MCF 10A (cell line): ENCODE measurements around the gene RND3. TPM values are rescaled to one million over a fixed set of nuclear protein-coding genes. Genes with fewer than 3 reads are reported as not detected.

Experiments used
- Bru-seq: library from RNA; stranded (reverse); fragments of 400-500 nt; gene quantifications from one replicate; lab custom pipeline; 2021; lab: Mats Ljungman, UMichigan
- BruChase-seq, 2 experiments: library from RNA; stranded (reverse); fragments of 400-500 nt; gene quantifications; one replicate each; lab custom pipeline; 2021; lab: Mats Ljungman, UMichigan
- BruUV-seq: library from RNA; stranded (reverse); fragments of 400-500 nt; replicated peaks from 2 replicates; lab custom pipeline; 2021; lab: Mats Ljungman, UMichigan
- CTCF ChIA-PET: fragments of 300-600 bp; sonication (Branson Sonifier 250); formaldehyde crosslinking; extraction: SDS; loops from one replicate; lab custom pipeline; 2021; ENCODE audit warnings: antibody characterized with exemption, inconsistent platforms; lab: Yijun Ruan, JAX
- POLR2A ChIA-PET: fragments of 300-600, 350-650 bp; sonication (Branson Sonifier 250); formaldehyde crosslinking; extraction: SDS; loops from one replicate; lab custom pipeline; 2020; ENCODE audit warnings: antibody characterized with exemption, inconsistent platforms; lab: Yijun Ruan, JAX
- DNase-seq: peaks from one replicate; pipeline ENCODE4 v3.0.0-alpha.2; 2018; ENCODE audit not compliant: unreplicated experiment
- H3K27ac Mint-ChIP-seq: one replicate; pipeline ENCODE4 v1.8.0; 2022; ENCODE audit warnings: mild to moderate bottlenecking, low read depth, mixed read lengths; ENCODE audit not compliant: unreplicated experiment
- H3K27me3 Mint-ChIP-seq: one replicate; pipeline ENCODE4 v1.8.0; 2022; ENCODE audit warnings: mixed read lengths; ENCODE audit not compliant: insufficient read depth, unreplicated experiment
- H3K36me3 Mint-ChIP-seq: one replicate; pipeline ENCODE4 v1.8.0; 2022; ENCODE audit warnings: mild to moderate bottlenecking, moderate library complexity, mixed read lengths; ENCODE audit not compliant: insufficient read depth, unreplicated experiment
- H3K4me1 Mint-ChIP-seq: one replicate; pipeline ENCODE4 v1.8.0; 2022; ENCODE audit warnings: mixed read lengths; ENCODE audit not compliant: insufficient read depth, unreplicated experiment
- H3K4me3 Mint-ChIP-seq: one replicate; pipeline ENCODE4 v1.8.0; 2022; ENCODE audit warnings: mild to moderate bottlenecking, moderate library complexity, mixed read lengths; ENCODE audit not compliant: unreplicated experiment
- H3K9me3 Mint-ChIP-seq: one replicate; pipeline ENCODE4 v1.8.0; 2022; ENCODE audit warnings: mixed read lengths; ENCODE audit not compliant: unreplicated experiment
- intact Hi-C: fragments of 100-400 bp; cut with micrococcal nuclease; formaldehyde crosslinking; loops from 2 replicates; pipeline ENCODE4 v1.14.1; 2022
- long read RNA-seq: library from polyadenylated mRNA; stranded (forward); transcript quantifications from one replicate; pipeline ENCODE4 v2.0.0, GENCODE V29; 2022
- total RNA-seq: library from RNA; stranded (reverse); gene quantifications from 2 replicates; pipeline ENCODE4 v1.2.3, GENCODE V29; 2022
- TF ChIP-seq, protein P1 (sequence below): fragments of 200-600 bp; IDR thresholded peaks from one replicate; pipeline ENCODE4 v1.8.0; 2022; ENCODE audit warnings: antibody characterized with exemption, mild to moderate bottlenecking; ENCODE audit not compliant: unreplicated experiment

Gene RND3
- total RNA-seq (158 and 182 TPM in 2 replicates), Bru-seq, nascent RNA (percentile 100 among the genes with signal in this experiment), BruChase-seq, experiment 1, labeled RNA remaining after a 6-hour chase (percentile 92 among the genes with signal in this experiment), BruChase-seq, experiment 2, labeled RNA remaining after a 2-hour chase (percentile 99 among the genes with signal in this experiment)
- long read RNA-seq, transcript RND3-201 (6 exons, 2,711 nt) = major isoform, 247 of 464 reads
- long read RNA-seq, transcript RND3-202 (5 exons, 2,777 nt) = minor isoform, 182 of 464 reads
- long read RNA-seq, partial matches to known transcripts = 12 of 464 reads
- long read RNA-seq, other reads (novel, unspliced or antisense) = 20 of 464 reads

DNA sequence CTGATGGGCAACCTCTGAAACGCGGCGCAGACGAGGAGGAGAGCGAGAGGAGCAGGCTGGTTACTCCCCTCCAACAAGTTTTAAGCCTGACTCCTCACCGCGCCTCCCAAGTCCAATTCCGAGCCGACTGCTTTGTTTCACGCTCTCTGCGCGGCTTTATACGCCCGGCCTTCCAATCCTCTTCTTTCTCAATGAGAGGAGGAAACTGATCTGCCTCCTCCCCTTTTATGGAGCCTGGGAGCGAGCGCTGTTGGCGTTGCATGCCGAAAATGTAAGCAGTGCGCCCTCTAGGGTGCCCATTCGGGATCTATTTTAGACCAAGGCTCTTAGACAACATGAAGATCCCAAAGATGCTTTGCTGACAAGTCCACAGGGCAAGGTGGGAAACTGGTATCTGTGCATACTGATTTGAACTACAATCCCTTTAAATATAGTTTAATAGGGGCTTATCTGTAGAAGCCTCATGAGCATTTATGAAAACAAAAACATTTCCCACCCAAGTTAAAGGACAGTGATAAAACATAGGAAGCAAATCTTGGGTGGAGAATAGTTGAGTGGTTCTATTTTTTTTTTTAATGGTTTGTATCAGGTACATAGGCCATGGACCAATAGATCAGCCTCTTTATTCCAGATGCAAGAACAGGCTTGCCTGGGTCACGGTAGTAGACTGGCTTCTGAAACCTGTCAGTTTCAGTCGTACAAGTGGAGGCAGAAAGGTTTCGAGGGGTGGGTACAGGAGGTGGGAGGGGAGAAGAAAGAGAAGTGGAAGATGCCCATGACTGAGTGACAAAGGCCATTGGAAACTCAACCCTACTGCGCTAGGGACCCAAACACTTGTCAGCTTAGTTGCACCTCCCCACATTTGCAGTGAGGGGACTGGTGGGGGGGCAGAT is at the start of gene RND3:
Gene RND3, minus strand, starts transcription at position 131 of the 893 bp plus-strand sequence. CDS start 250 bp downstream, outside the sequence.
- Mint-ChIP-seq H3K36me3 (peaks cover 39% of the 10 kb centered on the region), H3K27ac (peak within 1 kb of the TSS; percentile 97), H3K27me3 (no peaks in the 10 kb centered on the region), H3K4me3 (peak within 1 kb of the TSS; percentile 98), H3K4me1 (peaks cover 20% of the 10 kb centered on the region), H3K9me3 (no peaks in the 10 kb centered on the region)
- TF ChIP-seq, protein P1, sequence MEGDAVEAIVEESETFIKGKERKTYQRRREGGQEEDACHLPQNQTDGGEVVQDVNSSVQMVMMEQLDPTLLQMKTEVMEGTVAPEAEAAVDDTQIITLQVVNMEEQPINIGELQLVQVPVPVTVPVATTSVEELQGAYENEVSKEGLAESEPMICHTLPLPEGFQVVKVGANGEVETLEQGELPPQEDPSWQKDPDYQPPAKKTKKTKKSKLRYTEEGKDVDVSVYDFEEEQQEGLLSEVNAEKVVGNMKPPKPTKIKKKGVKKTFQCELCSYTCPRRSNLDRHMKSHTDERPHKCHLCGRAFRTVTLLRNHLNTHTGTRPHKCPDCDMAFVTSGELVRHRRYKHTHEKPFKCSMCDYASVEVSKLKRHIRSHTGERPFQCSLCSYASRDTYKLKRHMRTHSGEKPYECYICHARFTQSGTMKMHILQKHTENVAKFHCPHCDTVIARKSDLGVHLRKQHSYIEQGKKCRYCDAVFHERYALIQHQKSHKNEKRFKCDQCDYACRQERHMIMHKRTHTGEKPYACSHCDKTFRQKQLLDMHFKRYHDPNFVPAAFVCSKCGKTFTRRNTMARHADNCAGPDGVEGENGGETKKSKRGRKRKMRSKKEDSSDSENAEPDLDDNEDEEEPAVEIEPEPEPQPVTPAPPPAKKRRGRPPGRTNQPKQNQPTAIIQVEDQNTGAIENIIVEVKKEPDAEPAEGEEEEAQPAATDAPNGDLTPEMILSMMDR = peak; percentile 79
- ChIA-PET CTCF (interaction anchor here (0.5 to 1.6 kb wide), 12 partner anchors 15 to 1165 kb away, joined by 3 to 7 read pairs (median 4); no protein-coding TSS in a partner anchor), POLR2A (interaction anchor here (0.5 to 9.4 kb wide), 23 partner anchors 9 to 901 kb away, joined by 3 to 81 read pairs (median 5); partner anchors contain the start of gene MMADHC)
- intact Hi-C loops = loop anchor here (1.0 to 10.0 kb wide), 10 partner anchors 100 to 890 kb away; no protein-coding TSS in a partner anchor
- DNase-seq = peak; percentile 99
- no TSS peak for BruUV-seq

- no TSS peak for BruUV-seq
- POLR2A ChIA-PET = interaction anchor here (0.7 to 1.2 kb wide), 2 partner anchors 15 to 604 kb away, joined by 3 read pairs; no protein-coding TSS in a partner anchor
- H3K9me3 Mint-ChIP-seq = peaks cover 8% of the 10 kb centered on the region
- CTCF ChIA-PET = interaction anchor here (0.6 to 0.9 kb wide), 2 partner anchors 23 to 176 kb away, joined by 3 read pairs; no protein-coding TSS in a partner anchor
- no peaks in the 10 kb centered on the region for H3K27me3 Mint-ChIP-seq
- TF ChIP-seq, protein P1 = no peak
- DNase-seq = no peak
- H3K4me1 Mint-ChIP-seq = peaks cover 14% of the 10 kb centered on the region
- no peak overlapping the region for H3K27ac Mint-ChIP-seq
- H3K4me3 Mint-ChIP-seq = no peak overlapping the region
- no peaks in the 10 kb centered on the region for H3K36me3 Mint-ChIP-seq
- intact Hi-C loops = no loop called here
Observed at GRCh38 chr2:150535176-150535575, 47.7 kb upstream of the RND3 start.

GRCh38 chr2:150532879-150533278 is 45.4 kb upstream of the RND3 start:
- intact Hi-C loops = no loop called here
- TF ChIP-seq, protein P1 = no peak
- no peak overlapping the region for H3K27ac Mint-ChIP-seq
- no peak overlapping the region for H3K4me3 Mint-ChIP-seq
- ChIA-PET POLR2A (interaction anchor here (9.0 kb wide), 1 partner anchor 50 kb away, joined by 67 read pairs; no protein-coding TSS in a partner anchor), CTCF (interaction anchor here (0.6 to 0.8 kb wide), 2 partner anchors 43 to 706 kb away, joined by 3 to 4 read pairs; no protein-coding TSS in a partner anchor)
- DNase-seq = no peak
- H3K36me3 Mint-ChIP-seq = no peaks in the 10 kb centered on the region
- H3K27me3 Mint-ChIP-seq = no peaks in the 10 kb centered on the region
- H3K4me1 Mint-ChIP-seq = peaks cover 27% of the 10 kb centered on the region
- H3K9me3 Mint-ChIP-seq = peaks cover 8% of the 10 kb centered on the region
- no TSS peak for BruUV-seq
